ENCODE results near the gene DLL4.

DLL4 gene

GRCh38 chr15:40955141-40955903 lies 26.2 kb downstream of the DLL4 start:
- Histone ChIP-seq H3K4me3 (ENCODE audit: low read length) (no peak overlapping the region), H3K9me3 (ENCODE audit: insufficient read depth, low read length) (no peaks in the 10 kb centered on the region), H3K79me2 (ENCODE audit: low read length) (no peaks in the 10 kb centered on the region), H3K9ac (ENCODE audit: low read length) (no peak overlapping the region), H3K36me3 (replicated peaks; ENCODE audit: low read depth, low read length) (peaks cover 3% of the 10 kb centered on the region), H2AFZ (ENCODE audit: low read depth, low read length) (no peak overlapping the region), H3K4me2 (ENCODE audit: low read length) (no peak overlapping the region), H3K27ac (ENCODE audit: low read length) (no peak overlapping the region), H3K27me3 (ENCODE audit: low read depth, low read length) (no peaks in the 10 kb centered on the region), H3K4me1 (ENCODE audit: low read length) (peaks cover 14% of the 10 kb centered on the region), H4K20me1 (ENCODE audit: insufficient read depth, low read length) (no peaks in the 10 kb centered on the region)
- TF ChIP-seq CTCF (IDR thresholded peaks at IDR 0.05; ENCODE audit: low read depth, low read length), result no peak
- no peak for TF ChIP-seq EZH2phosphoT487 (IDR thresholded peaks at IDR 0.05; ENCODE audit: low read depth)

GRCh38 chr15:40955930-40956540 lies 26.9 kb downstream of the DLL4 start:
- Histone ChIP-seq H2AFZ (ENCODE audit: low read depth, low read length) (no peak overlapping the region), H3K9ac (ENCODE audit: low read length) (no peak overlapping the region), H4K20me1 (ENCODE audit: insufficient read depth, low read length) (no peaks in the 10 kb centered on the region), H3K79me2 (ENCODE audit: low read length) (no peaks in the 10 kb centered on the region), H3K4me3 (ENCODE audit: low read length) (no peak overlapping the region), H3K9me3 (ENCODE audit: insufficient read depth, low read length) (no peaks in the 10 kb centered on the region), H3K4me2 (ENCODE audit: low read length) (no peak overlapping the region), H3K36me3 (replicated peaks; ENCODE audit: low read depth, low read length) (peaks cover 3% of the 10 kb centered on the region), H3K27ac (ENCODE audit: low read length) (no peak overlapping the region), H3K27me3 (ENCODE audit: low read depth, low read length) (no peaks in the 10 kb centered on the region), H3K4me1 (ENCODE audit: low read length) (peaks cover 14% of the 10 kb centered on the region)
- no peak for TF ChIP-seq EZH2phosphoT487 (IDR thresholded peaks at IDR 0.05; ENCODE audit: low read depth)
- TF ChIP-seq CTCF (IDR thresholded peaks at IDR 0.05; ENCODE audit: low read depth, low read length), result no peak

GRCh38 chr15:40956541-40956982 lies 27.4 kb downstream of the DLL4 start:
- Histone ChIP-seq H3K9ac (ENCODE audit: low read length) (no peak overlapping the region), H2AFZ (ENCODE audit: low read depth, low read length) (no peak overlapping the region), H3K27me3 (ENCODE audit: low read depth, low read length) (no peaks in the 10 kb centered on the region), H3K36me3 (replicated peaks; ENCODE audit: low read depth, low read length) (peaks cover 3% of the 10 kb centered on the region), H3K4me3 (ENCODE audit: low read length) (no peak overlapping the region), H3K4me2 (ENCODE audit: low read length) (no peak overlapping the region), H3K27ac (ENCODE audit: low read length) (no peak overlapping the region), H3K9me3 (ENCODE audit: insufficient read depth, low read length) (no peaks in the 10 kb centered on the region), H4K20me1 (ENCODE audit: insufficient read depth, low read length) (no peaks in the 10 kb centered on the region), H3K79me2 (ENCODE audit: low read length) (no peaks in the 10 kb centered on the region), H3K4me1 (ENCODE audit: low read length) (peaks cover 14% of the 10 kb centered on the region)
- no peak for TF ChIP-seq EZH2phosphoT487 (IDR thresholded peaks at IDR 0.05; ENCODE audit: low read depth)
- TF ChIP-seq CTCF (IDR thresholded peaks at IDR 0.05; ENCODE audit: low read depth, low read length), result no peak

GRCh38 chr15:40957041-40957555 lies 28.0 kb downstream of the DLL4 start:
- Histone ChIP-seq H3K27me3 (ENCODE audit: low read depth, low read length) (no peaks in the 10 kb centered on the region), H3K4me1 (ENCODE audit: low read length) (peaks cover 9% of the 10 kb centered on the region), H3K36me3 (replicated peaks; ENCODE audit: low read depth, low read length) (peaks cover 3% of the 10 kb centered on the region), H3K4me2 (ENCODE audit: low read length) (no peak overlapping the region), H3K27ac (ENCODE audit: low read length) (no peak overlapping the region), H4K20me1 (ENCODE audit: insufficient read depth, low read length) (no peaks in the 10 kb centered on the region), H3K4me3 (ENCODE audit: low read length) (no peak overlapping the region), H3K79me2 (ENCODE audit: low read length) (no peaks in the 10 kb centered on the region), H3K9me3 (ENCODE audit: insufficient read depth, low read length) (no peaks in the 10 kb centered on the region), H3K9ac (ENCODE audit: low read length) (no peak overlapping the region), H2AFZ (ENCODE audit: low read depth, low read length) (no peak overlapping the region)
- TF ChIP-seq EZH2phosphoT487 (IDR thresholded peaks at IDR 0.05; ENCODE audit: low read depth) (no peak), CTCF (IDR thresholded peaks at IDR 0.05; ENCODE audit: low read depth, low read length) (no peak)

All from OCI-LY3 (cell line).